H9 (cell line): ENCODE results near the gene ELOVL6. TPM values are rescaled to one million over a fixed set of nuclear protein-coding genes. Genes with fewer than 3 reads are reported as not detected.

Experiments
- DNase-seq: peaks from one replicate; pipeline ENCODE4 v3.0.0-alpha.2; 2017
- H2AFZ ChIP-seq: one replicate; pipeline ENCODE4 v1.6.1; 2013; ENCODE audit warnings: mild to moderate bottlenecking, low read length, control low read depth, moderate library complexity
- H2AK5ac ChIP-seq: 2 replicates; pipeline ENCODE4 v1.6.1; 2013; ENCODE audit warnings: low read length, control low read depth, mixed read lengths; ENCODE audit not compliant: insufficient read length
- H2BK120ac ChIP-seq: one replicate; pipeline ENCODE4 v1.6.1; 2013; ENCODE audit warnings: low read depth, mild to moderate bottlenecking, low read length, control low read depth, inconsistent platforms; ENCODE audit not compliant: poor library complexity, severe bottlenecking
- H2BK12ac ChIP-seq: 2 replicates; pipeline ENCODE4 v1.6.1; 2013; ENCODE audit warnings: low read length, control low read depth, mixed read lengths, low read depth; ENCODE audit not compliant: insufficient read length
- H2BK15ac ChIP-seq: 2 replicates; pipeline ENCODE4 v1.6.1; 2013; ENCODE audit warnings: low read depth, low read length, control low read depth
- H2BK20ac ChIP-seq: one replicate; pipeline ENCODE4 v1.6.1; 2013; ENCODE audit warnings: low read depth, mild to moderate bottlenecking, low read length, control low read depth, inconsistent platforms; ENCODE audit not compliant: poor library complexity, severe bottlenecking
- H2BK5ac ChIP-seq: 2 replicates; pipeline ENCODE4 v1.6.1; 2013; ENCODE audit warnings: low read length, control low read depth, mixed read lengths; ENCODE audit not compliant: insufficient read length
- H3K14ac ChIP-seq: 2 replicates; pipeline ENCODE4 v1.6.1; 2013; ENCODE audit warnings: low read length, control low read depth; ENCODE audit not compliant: insufficient read depth
- H3K18ac ChIP-seq: 2 replicates; pipeline ENCODE4 v1.6.1; 2013; ENCODE audit warnings: low read depth, mild to moderate bottlenecking, mixed read lengths, low read length, control low read depth; ENCODE audit not compliant: insufficient read length
- H3K23ac ChIP-seq: 2 replicates; pipeline ENCODE4 v1.6.1; 2013; ENCODE audit warnings: low read length, control low read depth, mixed read lengths, low read depth; ENCODE audit not compliant: insufficient read length
- H3K23me2 ChIP-seq: 2 replicates; pipeline ENCODE4 v1.6.1; 2013; ENCODE audit warnings: low read depth, mild to moderate bottlenecking, mixed read lengths, low read length, control low read depth; ENCODE audit not compliant: insufficient read length, poor library complexity, severe bottlenecking
- H3K27ac ChIP-seq: 2 replicates; pipeline ENCODE4 v1.5.1; 2013; ENCODE audit warnings: low read length, control low read depth, mixed read lengths, low read depth; ENCODE audit not compliant: insufficient read length
- H3K27me3 ChIP-seq: 2 replicates; pipeline ENCODE4 v1.6.1; 2013; ENCODE audit warnings: low read length, control low read depth, inconsistent platforms; ENCODE audit not compliant: insufficient read depth
- H3K4ac ChIP-seq: 2 replicates; pipeline ENCODE4 v1.6.1; 2013; ENCODE audit warnings: low read depth, mild to moderate bottlenecking, control low read depth, inconsistent platforms, low read length, moderate library complexity
- H3K4me1 ChIP-seq: 2 replicates; pipeline ENCODE4 v1.6.1; 2013; ENCODE audit warnings: low read length, control low read depth, inconsistent platforms; ENCODE audit not compliant: insufficient read depth
- H3K4me2 ChIP-seq: 2 replicates; pipeline ENCODE4 v1.6.1; 2013; ENCODE audit warnings: low read length, control low read depth, mixed read lengths; ENCODE audit not compliant: insufficient read length, insufficient read depth
- H3K56ac ChIP-seq: 2 replicates; pipeline ENCODE4 v1.6.1; 2013; ENCODE audit warnings: low read depth, mild to moderate bottlenecking, mixed read lengths, low read length, control low read depth; ENCODE audit not compliant: insufficient read length
- H3K79me1 ChIP-seq: 2 replicates; pipeline ENCODE4 v1.6.1; 2013; ENCODE audit warnings: low read depth, mild to moderate bottlenecking, moderate library complexity, low read length, control low read depth, inconsistent platforms; ENCODE audit not compliant: insufficient read depth, poor library complexity, severe bottlenecking
- H3K79me2 ChIP-seq: 2 replicates; pipeline ENCODE4 v1.6.1; 2013; ENCODE audit warnings: low read length, control low read depth, inconsistent platforms; ENCODE audit not compliant: insufficient read depth
- H3K9ac ChIP-seq: 2 replicates; pipeline ENCODE4 v1.6.1; 2013; ENCODE audit warnings: low read length, control low read depth, mixed read lengths; ENCODE audit not compliant: insufficient read length; ENCODE audit errors: extremely low read depth
- H3K9me3 ChIP-seq: one replicate; pipeline ENCODE4 v1.6.1; 2013; ENCODE audit warnings: low read depth, low read length, inconsistent platforms; ENCODE audit not compliant: control insufficient read depth
- H3T11ph ChIP-seq: one replicate; pipeline ENCODE4 v1.6.1; 2013; ENCODE audit warnings: mild to moderate bottlenecking, low read length, control low read depth, inconsistent platforms
- H4K20me1 ChIP-seq: one replicate; pipeline ENCODE4 v1.6.1; 2013; ENCODE audit not compliant: control insufficient read depth, insufficient read length, insufficient read depth
- H4K5ac ChIP-seq: 2 replicates; pipeline ENCODE4 v1.6.1; 2013; ENCODE audit warnings: low read depth, mild to moderate bottlenecking, mixed read lengths, low read length, control low read depth; ENCODE audit not compliant: insufficient read length
- H4K8ac ChIP-seq: replicated peaks from 2 replicates; pipeline ENCODE4 v1.6.1; 2013; ENCODE audit warnings: low read length, control low read depth, mixed read lengths, low read depth; ENCODE audit not compliant: insufficient read length
- H4K91ac ChIP-seq: 2 replicates; pipeline ENCODE4 v1.6.1; 2013; ENCODE audit warnings: low read depth, mild to moderate bottlenecking, moderate library complexity, mixed read lengths, low read length, control low read depth; ENCODE audit not compliant: insufficient read length
- H3K27ac Mint-ChIP-seq, 3 experiments: 2 replicates in 2 of 3; 3 replicates in 1 of 3; pipeline ENCODE4 v1.8.0; 2020 to 2021; ENCODE audit warnings: mixed read lengths in 3 of 3, mild to moderate bottlenecking in 1 of 3, moderate library complexity in 1 of 3
- H3K27me3 Mint-ChIP-seq: 2 replicates; pipeline ENCODE4 v1.8.0; 2021; ENCODE audit warnings: low read depth, mild to moderate bottlenecking, moderate library complexity, mixed read lengths
- H3K36me3 Mint-ChIP-seq, 3 experiments: 2 replicates in 2 of 3; 3 replicates in 1 of 3; pipeline ENCODE4 v1.8.0; 2020 to 2021; ENCODE audit warnings: low read depth in 3 of 3, mixed read lengths in 3 of 3; ENCODE audit not compliant: insufficient read depth in 1 of 3
- H3K4me1 Mint-ChIP-seq, 2 experiments: 2 replicates each; pipeline ENCODE4 v1.8.0; 2020; ENCODE audit warnings: mixed read lengths in 2 of 2
- H3K4me3 Mint-ChIP-seq, 2 experiments: 2 replicates in 1 of 2; 3 replicates in 1 of 2; pipeline ENCODE4 v1.8.0; 2020 to 2021; ENCODE audit warnings: mild to moderate bottlenecking in 2 of 2, mixed read lengths in 2 of 2, moderate library complexity in 1 of 2
- H3K9me3 Mint-ChIP-seq, 2 experiments: 2 replicates in 1 of 2; 3 replicates in 1 of 2; pipeline ENCODE4 v1.8.0; 2020; ENCODE audit warnings: mild to moderate bottlenecking in 2 of 2, mixed read lengths in 2 of 2, moderate library complexity in 1 of 2
- WGBS: extraction: QIAGEN DNeasy Blood & Tissue Kit; methylation state at CpG from one replicate; pipeline ENCODE4 v1.1.7; 2013; ENCODE audit warnings: missing lambda C conversion rate, low lambda C conversion rate, mixed read lengths; ENCODE audit not compliant: insufficient read length; ENCODE audit errors: extremely low coverage; 5-methylcytosine and 5-hydroxymethylcytosine counted together
- total RNA-seq: library from RNA; stranded (reverse); gene quantifications from 2 replicates; pipeline ENCODE4 v1.2.1, GENCODE V29; 2021
- TF ChIP-seq, protein P1 (sequence below): fragments of 200-600 bp; sonication (generic); conservative IDR thresholded peaks from 3 replicates; pipeline ENCODE4 v1.8.0; 2021; ENCODE audit warnings: antibody characterized with exemption, mild to moderate bottlenecking

ELOVL6 gene
- total RNA-seq, 1 experiment from 2014 or later: 64.6 TPM

DNA sequence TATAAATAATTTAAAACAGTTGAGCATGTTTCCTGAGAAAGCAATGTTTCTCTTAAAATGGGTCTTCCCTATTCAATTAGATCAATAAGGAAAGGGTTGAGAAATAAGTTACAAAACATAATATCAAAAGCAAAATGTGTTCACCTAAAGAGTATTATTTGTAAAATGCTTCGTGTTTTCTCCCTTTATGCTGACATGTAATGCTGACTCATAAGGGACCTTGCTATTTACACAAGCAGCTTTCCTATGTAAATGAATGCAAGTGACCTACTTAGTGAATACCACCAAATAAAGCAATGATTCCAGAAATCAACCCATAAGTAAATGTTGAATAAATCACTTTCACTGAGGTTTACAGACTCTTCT lies 91.5 kb downstream of the ELOVL6 start:
- H4K8ac ChIP-seq: no peak overlapping the region
- H3K79me1 ChIP-seq: no peaks in the 10 kb centered on the region
- H3K9ac ChIP-seq: no peak overlapping the region
- no peak overlapping the region for H2AFZ ChIP-seq
- H3K27me3 ChIP-seq: no peaks in the 10 kb centered on the region
- H2BK120ac ChIP-seq: no peak overlapping the region
- no peaks in the 10 kb centered on the region for H3K23me2 ChIP-seq
- no CpG with 5 or more reads among the region's 1 CpG for WGBS
- no peak overlapping the region for H3T11ph ChIP-seq
- no peak overlapping the region for H4K5ac ChIP-seq
- H3K56ac ChIP-seq: no peak overlapping the region
- H3K4me1 Mint-ChIP-seq: peaks cover 48 to 56% of the 10 kb centered on the region in 2 experiments
- TF ChIP-seq, protein P1, sequence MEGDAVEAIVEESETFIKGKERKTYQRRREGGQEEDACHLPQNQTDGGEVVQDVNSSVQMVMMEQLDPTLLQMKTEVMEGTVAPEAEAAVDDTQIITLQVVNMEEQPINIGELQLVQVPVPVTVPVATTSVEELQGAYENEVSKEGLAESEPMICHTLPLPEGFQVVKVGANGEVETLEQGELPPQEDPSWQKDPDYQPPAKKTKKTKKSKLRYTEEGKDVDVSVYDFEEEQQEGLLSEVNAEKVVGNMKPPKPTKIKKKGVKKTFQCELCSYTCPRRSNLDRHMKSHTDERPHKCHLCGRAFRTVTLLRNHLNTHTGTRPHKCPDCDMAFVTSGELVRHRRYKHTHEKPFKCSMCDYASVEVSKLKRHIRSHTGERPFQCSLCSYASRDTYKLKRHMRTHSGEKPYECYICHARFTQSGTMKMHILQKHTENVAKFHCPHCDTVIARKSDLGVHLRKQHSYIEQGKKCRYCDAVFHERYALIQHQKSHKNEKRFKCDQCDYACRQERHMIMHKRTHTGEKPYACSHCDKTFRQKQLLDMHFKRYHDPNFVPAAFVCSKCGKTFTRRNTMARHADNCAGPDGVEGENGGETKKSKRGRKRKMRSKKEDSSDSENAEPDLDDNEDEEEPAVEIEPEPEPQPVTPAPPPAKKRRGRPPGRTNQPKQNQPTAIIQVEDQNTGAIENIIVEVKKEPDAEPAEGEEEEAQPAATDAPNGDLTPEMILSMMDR: no peak
- peaks cover 4 to 23% (median 21%) of the 10 kb centered on the region in 3 experiments; a peak in 6 of 7 replicates for H3K36me3 Mint-ChIP-seq
- H3K4me1 ChIP-seq: peaks cover 2% of the 10 kb centered on the region; the same call in 1 of the 2 replicates
- peak overlapping the region; percentile 63 to 87 (median 82); a peak in 6 of 7 replicates for H3K27ac Mint-ChIP-seq
- no peak overlapping the region for H2BK5ac ChIP-seq
- no peak overlapping the region for H3K4me2 ChIP-seq
- no peaks in the 10 kb centered on the region for H3K9me3 Mint-ChIP-seq
- H2BK12ac ChIP-seq: no peak overlapping the region
- no peak for DNase-seq
- no peak overlapping the region for H2AK5ac ChIP-seq
- H3K23ac ChIP-seq: no peak overlapping the region
- H2BK20ac ChIP-seq: no peak overlapping the region
- H2BK15ac ChIP-seq: no peak overlapping the region
- H3K4ac ChIP-seq: no peak overlapping the region
- no peaks in the 10 kb centered on the region for H3K9me3 ChIP-seq
- H3K18ac ChIP-seq: no peak overlapping the region
- no peak overlapping the region for H3K27ac ChIP-seq
- no peak overlapping the region for H3K4me3 Mint-ChIP-seq
- H4K20me1 ChIP-seq: no peaks in the 10 kb centered on the region
- no peak overlapping the region for H4K91ac ChIP-seq
- no peaks in the 10 kb centered on the region for H3K27me3 Mint-ChIP-seq
- no peaks in the 10 kb centered on the region; the same call in 1 of the 2 replicates for H3K79me2 ChIP-seq
- H3K14ac ChIP-seq: no peak overlapping the region
